H9 (cell line): ENCODE results near the gene ARMH3. TPM values are rescaled to one million over a fixed set of nuclear protein-coding genes. Genes with fewer than 3 reads are reported as not detected.

Source experiments
- DNase-seq: peaks from one replicate; pipeline ENCODE4 v3.0.0-alpha.2; 2017
- H2AFZ ChIP-seq: one replicate; pipeline ENCODE4 v1.6.1; 2013; ENCODE audit warnings: mild to moderate bottlenecking, low read length, control low read depth, moderate library complexity
- H2AK5ac ChIP-seq: 2 replicates; pipeline ENCODE4 v1.6.1; 2013; ENCODE audit warnings: low read length, control low read depth, mixed read lengths; ENCODE audit not compliant: insufficient read length
- H2BK120ac ChIP-seq: one replicate; pipeline ENCODE4 v1.6.1; 2013; ENCODE audit warnings: low read depth, mild to moderate bottlenecking, low read length, control low read depth, inconsistent platforms; ENCODE audit not compliant: poor library complexity, severe bottlenecking
- H2BK12ac ChIP-seq: 2 replicates; pipeline ENCODE4 v1.6.1; 2013; ENCODE audit warnings: low read length, control low read depth, mixed read lengths, low read depth; ENCODE audit not compliant: insufficient read length
- H2BK15ac ChIP-seq: 2 replicates; pipeline ENCODE4 v1.6.1; 2013; ENCODE audit warnings: low read depth, low read length, control low read depth
- H2BK20ac ChIP-seq: one replicate; pipeline ENCODE4 v1.6.1; 2013; ENCODE audit warnings: low read depth, mild to moderate bottlenecking, low read length, control low read depth, inconsistent platforms; ENCODE audit not compliant: poor library complexity, severe bottlenecking
- H2BK5ac ChIP-seq: 2 replicates; pipeline ENCODE4 v1.6.1; 2013; ENCODE audit warnings: low read length, control low read depth, mixed read lengths; ENCODE audit not compliant: insufficient read length
- H3K14ac ChIP-seq: 2 replicates; pipeline ENCODE4 v1.6.1; 2013; ENCODE audit warnings: low read length, control low read depth; ENCODE audit not compliant: insufficient read depth
- H3K18ac ChIP-seq: 2 replicates; pipeline ENCODE4 v1.6.1; 2013; ENCODE audit warnings: low read depth, mild to moderate bottlenecking, mixed read lengths, low read length, control low read depth; ENCODE audit not compliant: insufficient read length
- H3K23ac ChIP-seq: 2 replicates; pipeline ENCODE4 v1.6.1; 2013; ENCODE audit warnings: low read length, control low read depth, mixed read lengths, low read depth; ENCODE audit not compliant: insufficient read length
- H3K23me2 ChIP-seq: 2 replicates; pipeline ENCODE4 v1.6.1; 2013; ENCODE audit warnings: low read depth, mild to moderate bottlenecking, mixed read lengths, low read length, control low read depth; ENCODE audit not compliant: insufficient read length, poor library complexity, severe bottlenecking
- H3K27ac ChIP-seq: 2 replicates; pipeline ENCODE4 v1.5.1; 2013; ENCODE audit warnings: low read length, control low read depth, mixed read lengths, low read depth; ENCODE audit not compliant: insufficient read length
- H3K27me3 ChIP-seq: 2 replicates; pipeline ENCODE4 v1.6.1; 2013; ENCODE audit warnings: low read length, control low read depth, inconsistent platforms; ENCODE audit not compliant: insufficient read depth
- H3K4ac ChIP-seq: 2 replicates; pipeline ENCODE4 v1.6.1; 2013; ENCODE audit warnings: low read depth, mild to moderate bottlenecking, control low read depth, inconsistent platforms, low read length, moderate library complexity
- H3K4me1 ChIP-seq: 2 replicates; pipeline ENCODE4 v1.6.1; 2013; ENCODE audit warnings: low read length, control low read depth, inconsistent platforms; ENCODE audit not compliant: insufficient read depth
- H3K4me2 ChIP-seq: 2 replicates; pipeline ENCODE4 v1.6.1; 2013; ENCODE audit warnings: low read length, control low read depth, mixed read lengths; ENCODE audit not compliant: insufficient read length, insufficient read depth
- H3K56ac ChIP-seq: 2 replicates; pipeline ENCODE4 v1.6.1; 2013; ENCODE audit warnings: low read depth, mild to moderate bottlenecking, mixed read lengths, low read length, control low read depth; ENCODE audit not compliant: insufficient read length
- H3K79me1 ChIP-seq: 2 replicates; pipeline ENCODE4 v1.6.1; 2013; ENCODE audit warnings: low read depth, mild to moderate bottlenecking, moderate library complexity, low read length, control low read depth, inconsistent platforms; ENCODE audit not compliant: insufficient read depth, poor library complexity, severe bottlenecking
- H3K79me2 ChIP-seq: 2 replicates; pipeline ENCODE4 v1.6.1; 2013; ENCODE audit warnings: low read length, control low read depth, inconsistent platforms; ENCODE audit not compliant: insufficient read depth
- H3K9ac ChIP-seq: 2 replicates; pipeline ENCODE4 v1.6.1; 2013; ENCODE audit warnings: low read length, control low read depth, mixed read lengths; ENCODE audit not compliant: insufficient read length; ENCODE audit errors: extremely low read depth
- H3K9me3 ChIP-seq: one replicate; pipeline ENCODE4 v1.6.1; 2013; ENCODE audit warnings: low read depth, low read length, inconsistent platforms; ENCODE audit not compliant: control insufficient read depth
- H3T11ph ChIP-seq: one replicate; pipeline ENCODE4 v1.6.1; 2013; ENCODE audit warnings: mild to moderate bottlenecking, low read length, control low read depth, inconsistent platforms
- H4K20me1 ChIP-seq: one replicate; pipeline ENCODE4 v1.6.1; 2013; ENCODE audit not compliant: control insufficient read depth, insufficient read length, insufficient read depth
- H4K5ac ChIP-seq: 2 replicates; pipeline ENCODE4 v1.6.1; 2013; ENCODE audit warnings: low read depth, mild to moderate bottlenecking, mixed read lengths, low read length, control low read depth; ENCODE audit not compliant: insufficient read length
- H4K8ac ChIP-seq: replicated peaks from 2 replicates; pipeline ENCODE4 v1.6.1; 2013; ENCODE audit warnings: low read length, control low read depth, mixed read lengths, low read depth; ENCODE audit not compliant: insufficient read length
- H4K91ac ChIP-seq: 2 replicates; pipeline ENCODE4 v1.6.1; 2013; ENCODE audit warnings: low read depth, mild to moderate bottlenecking, moderate library complexity, mixed read lengths, low read length, control low read depth; ENCODE audit not compliant: insufficient read length
- H3K27ac Mint-ChIP-seq, 3 experiments: 2 replicates in 2 of 3; 3 replicates in 1 of 3; pipeline ENCODE4 v1.8.0; 2020 to 2021; ENCODE audit warnings: mixed read lengths in 3 of 3, mild to moderate bottlenecking in 1 of 3, moderate library complexity in 1 of 3
- H3K27me3 Mint-ChIP-seq: 2 replicates; pipeline ENCODE4 v1.8.0; 2021; ENCODE audit warnings: low read depth, mild to moderate bottlenecking, moderate library complexity, mixed read lengths
- H3K36me3 Mint-ChIP-seq, 3 experiments: 2 replicates in 2 of 3; 3 replicates in 1 of 3; pipeline ENCODE4 v1.8.0; 2020 to 2021; ENCODE audit warnings: low read depth in 3 of 3, mixed read lengths in 3 of 3; ENCODE audit not compliant: insufficient read depth in 1 of 3
- H3K4me1 Mint-ChIP-seq, 2 experiments: 2 replicates each; pipeline ENCODE4 v1.8.0; 2020; ENCODE audit warnings: mixed read lengths in 2 of 2
- H3K4me3 Mint-ChIP-seq, 2 experiments: 2 replicates in 1 of 2; 3 replicates in 1 of 2; pipeline ENCODE4 v1.8.0; 2020 to 2021; ENCODE audit warnings: mild to moderate bottlenecking in 2 of 2, mixed read lengths in 2 of 2, moderate library complexity in 1 of 2
- H3K9me3 Mint-ChIP-seq, 2 experiments: 2 replicates in 1 of 2; 3 replicates in 1 of 2; pipeline ENCODE4 v1.8.0; 2020; ENCODE audit warnings: mild to moderate bottlenecking in 2 of 2, mixed read lengths in 2 of 2, moderate library complexity in 1 of 2
- WGBS: extraction: QIAGEN DNeasy Blood & Tissue Kit; methylation state at CpG from one replicate; pipeline ENCODE4 v1.1.7; 2013; ENCODE audit warnings: missing lambda C conversion rate, low lambda C conversion rate, mixed read lengths; ENCODE audit not compliant: insufficient read length; ENCODE audit errors: extremely low coverage; 5-methylcytosine and 5-hydroxymethylcytosine counted together
- total RNA-seq: library from RNA; stranded (reverse); gene quantifications from 2 replicates; pipeline ENCODE4 v1.2.1, GENCODE V29; 2021
- TF ChIP-seq, protein P1 (sequence below): fragments of 200-600 bp; sonication (generic); conservative IDR thresholded peaks from 3 replicates; pipeline ENCODE4 v1.8.0; 2021; ENCODE audit warnings: antibody characterized with exemption, mild to moderate bottlenecking

ARMH3 gene
- total RNA-seq, 1 experiment from 2014 or later, result 20.4 TPM

DNA sequence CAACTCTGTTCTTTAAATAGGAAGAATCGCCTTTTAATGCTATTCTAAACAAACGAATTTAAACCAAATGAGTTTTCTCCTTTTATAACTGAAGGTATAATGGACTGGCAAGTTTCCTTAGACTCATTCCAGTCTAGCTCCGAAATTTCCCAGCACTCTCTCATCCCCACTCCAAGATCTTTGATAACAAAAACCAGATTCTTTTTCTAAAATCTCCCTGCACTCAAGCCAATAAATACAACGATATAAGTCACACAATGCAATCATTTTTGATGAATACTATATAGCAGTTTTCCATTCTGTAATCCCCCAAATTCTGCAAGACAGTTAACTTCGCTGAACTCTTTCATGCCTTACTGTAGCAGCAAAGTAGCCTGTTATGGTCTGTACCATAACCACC is 239.6 kb downstream of the ARMH3 start:
- DNase-seq, result no peak
- Histone ChIP-seq H3T11ph (no peak overlapping the region), H3K27ac (no peak overlapping the region), H2BK120ac (no peak overlapping the region), H3K27me3 (no peaks in the 10 kb centered on the region), H2AK5ac (no peak overlapping the region), H3K23ac (no peak overlapping the region), H4K20me1 (no peaks in the 10 kb centered on the region), H4K5ac (no peak overlapping the region), H3K18ac (no peak overlapping the region), H3K4me1 (peaks cover 4% of the 10 kb centered on the region; the same call in 1 of the 2 replicates), H3K9ac (peak overlapping the region; percentile 78), H4K91ac (no peak overlapping the region), H3K79me1 (no peaks in the 10 kb centered on the region), H2BK12ac (no peak overlapping the region), H4K8ac (no peak overlapping the region), H3K4me2 (peak overlapping the region; percentile 96), H2BK5ac (no peak overlapping the region), H3K14ac (no peak overlapping the region), H3K4ac (no peak overlapping the region), H2BK15ac (no peak overlapping the region), H2AFZ (no peak overlapping the region), H3K79me2 (peaks cover 40% of the 10 kb centered on the region), H2BK20ac (no peak overlapping the region), H3K56ac (no peak overlapping the region), H3K9me3 (no peaks in the 10 kb centered on the region), H3K23me2 (peaks cover 12% of the 10 kb centered on the region)
- H3K4me1 Mint-ChIP-seq, result peaks cover 30 to 35% of the 10 kb centered on the region in 2 experiments
- TF ChIP-seq, protein P1, sequence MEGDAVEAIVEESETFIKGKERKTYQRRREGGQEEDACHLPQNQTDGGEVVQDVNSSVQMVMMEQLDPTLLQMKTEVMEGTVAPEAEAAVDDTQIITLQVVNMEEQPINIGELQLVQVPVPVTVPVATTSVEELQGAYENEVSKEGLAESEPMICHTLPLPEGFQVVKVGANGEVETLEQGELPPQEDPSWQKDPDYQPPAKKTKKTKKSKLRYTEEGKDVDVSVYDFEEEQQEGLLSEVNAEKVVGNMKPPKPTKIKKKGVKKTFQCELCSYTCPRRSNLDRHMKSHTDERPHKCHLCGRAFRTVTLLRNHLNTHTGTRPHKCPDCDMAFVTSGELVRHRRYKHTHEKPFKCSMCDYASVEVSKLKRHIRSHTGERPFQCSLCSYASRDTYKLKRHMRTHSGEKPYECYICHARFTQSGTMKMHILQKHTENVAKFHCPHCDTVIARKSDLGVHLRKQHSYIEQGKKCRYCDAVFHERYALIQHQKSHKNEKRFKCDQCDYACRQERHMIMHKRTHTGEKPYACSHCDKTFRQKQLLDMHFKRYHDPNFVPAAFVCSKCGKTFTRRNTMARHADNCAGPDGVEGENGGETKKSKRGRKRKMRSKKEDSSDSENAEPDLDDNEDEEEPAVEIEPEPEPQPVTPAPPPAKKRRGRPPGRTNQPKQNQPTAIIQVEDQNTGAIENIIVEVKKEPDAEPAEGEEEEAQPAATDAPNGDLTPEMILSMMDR, result no peak
- H3K4me3 Mint-ChIP-seq, result peak overlapping the region; percentile 92 to 97
- H3K27me3 Mint-ChIP-seq, result no peaks in the 10 kb centered on the region
- no peaks in the 10 kb centered on the region for H3K9me3 Mint-ChIP-seq
- peaks cover 7 to 29% (median 16%) of the 10 kb centered on the region in 3 experiments; a peak in 6 of 7 replicates for H3K36me3 Mint-ChIP-seq
- no CpG with 5 or more reads among the region's 5 CpGs for WGBS
- H3K27ac Mint-ChIP-seq, result no peak overlapping the region
